ENCODE data around the gene GRM7.

GRM7 gene

DNA sequence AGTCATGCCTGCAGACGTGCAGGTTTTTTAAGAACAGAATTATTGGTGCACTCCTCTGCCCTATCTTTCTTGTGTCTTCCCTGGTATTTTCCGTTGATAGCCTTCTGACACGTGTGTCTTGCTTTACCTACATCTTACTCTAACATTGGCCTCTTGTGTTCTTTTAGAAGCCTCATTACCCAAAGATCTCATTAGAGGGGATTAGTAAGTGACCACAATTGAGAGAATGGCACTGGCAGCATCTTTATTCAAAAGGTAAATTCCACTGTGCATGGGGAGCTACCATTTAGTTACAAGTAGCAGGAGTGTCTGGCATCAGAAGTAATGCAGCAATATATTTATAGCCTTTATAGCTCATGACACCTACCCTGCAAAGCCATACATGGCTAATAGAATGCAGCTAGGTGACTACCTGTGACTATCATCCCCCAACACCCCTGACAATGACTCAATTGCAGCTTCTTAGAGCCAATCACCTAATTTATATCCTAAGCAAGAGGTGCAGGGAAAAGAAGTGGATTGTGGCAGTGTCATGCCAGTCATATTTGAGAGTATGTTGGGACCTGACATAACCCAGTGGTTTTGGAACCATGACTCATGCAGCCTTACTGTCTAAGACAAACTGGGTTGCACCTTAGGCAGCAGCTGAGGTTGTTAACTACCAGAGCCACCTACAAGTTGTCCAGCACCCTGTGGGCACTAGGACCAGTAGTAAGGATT is 164.8 kb downstream of the GRM7 start:
- Mint-ChIP-seq H3K27ac (no peak overlapping the region), H3K4me1 (ENCODE audit: low read depth) (no peaks in the 10 kb centered on the region), H3K27me3 (no peaks in the 10 kb centered on the region), H3K9me3 (peaks cover 11% of the 10 kb centered on the region), H3K36me3 (ENCODE audit: low read depth) (no peaks in the 10 kb centered on the region), H3K4me3 (no peak overlapping the region)

GRCh38 chr3:7029562-7029961 is 168.6 kb downstream of the GRM7 start:
- no peaks in the 10 kb centered on the region for H3K27me3 Mint-ChIP-seq
- H3K9me3 Mint-ChIP-seq, result peaks cover 18% of the 10 kb centered on the region
- H3K27ac Mint-ChIP-seq, result no peak overlapping the region
- H3K36me3 Mint-ChIP-seq (ENCODE audit: low read depth), result no peaks in the 10 kb centered on the region
- no peaks in the 10 kb centered on the region for H3K4me1 Mint-ChIP-seq (ENCODE audit: low read depth)
- no peak overlapping the region for H3K4me3 Mint-ChIP-seq

DNA sequence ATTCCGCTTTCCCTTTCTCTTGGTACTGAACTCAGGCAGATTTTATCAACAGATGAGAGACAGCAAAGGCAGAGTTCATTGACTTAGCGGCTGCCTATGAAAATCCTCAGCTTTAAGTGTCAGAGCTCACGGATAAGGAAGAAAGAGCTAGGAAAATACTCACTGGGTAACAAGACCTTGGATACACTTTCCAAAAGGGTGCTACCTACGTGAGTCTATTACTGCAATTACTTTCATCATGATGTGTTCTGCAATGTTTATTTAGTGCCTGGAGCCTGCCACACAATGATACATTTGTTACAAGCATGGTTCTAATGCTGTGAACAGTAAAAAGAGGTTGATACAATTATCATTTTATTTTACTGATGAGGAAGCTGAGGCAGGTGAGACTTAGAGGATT is 177.5 kb downstream of the GRM7 start:
- H3K4me1 Mint-ChIP-seq (ENCODE audit: low read depth), result no peaks in the 10 kb centered on the region
- H3K4me3 Mint-ChIP-seq, result no peak overlapping the region
- H3K36me3 Mint-ChIP-seq (ENCODE audit: low read depth), result no peaks in the 10 kb centered on the region
- H3K27me3 Mint-ChIP-seq, result no peaks in the 10 kb centered on the region
- peaks cover 7% of the 10 kb centered on the region for H3K9me3 Mint-ChIP-seq
- H3K27ac Mint-ChIP-seq, result no peak overlapping the region

DNA sequence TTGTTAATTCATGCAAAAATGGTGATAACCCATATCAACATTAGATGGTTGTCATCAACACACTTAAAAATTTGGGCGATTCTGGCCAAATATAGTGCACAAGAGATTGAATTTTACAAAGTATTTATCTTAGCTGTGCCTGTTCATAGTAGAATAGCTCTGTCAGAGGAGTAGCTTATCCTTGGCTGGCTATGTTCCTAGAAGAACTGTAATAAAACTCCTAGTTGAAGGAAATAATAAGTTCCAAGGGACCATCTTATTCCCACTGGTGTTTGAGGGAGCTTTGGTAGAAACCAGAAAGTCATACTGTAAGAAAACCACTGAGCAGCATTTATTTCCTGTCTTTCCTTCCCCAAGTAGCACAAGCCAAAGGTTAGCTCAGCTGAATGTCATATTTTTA is 201.8 kb downstream of the GRM7 start:
- no peaks in the 10 kb centered on the region for H3K4me1 Mint-ChIP-seq (ENCODE audit: low read depth)
- H3K27ac Mint-ChIP-seq, result no peak overlapping the region
- H3K4me3 Mint-ChIP-seq, result no peak overlapping the region
- H3K27me3 Mint-ChIP-seq, result no peaks in the 10 kb centered on the region
- H3K36me3 Mint-ChIP-seq (ENCODE audit: low read depth), result no peaks in the 10 kb centered on the region
- H3K9me3 Mint-ChIP-seq, result peaks cover 18% of the 10 kb centered on the region

- Mint-ChIP-seq H3K27me3 (no peaks in the 10 kb centered on the region), H3K4me1 (ENCODE audit: low read depth) (no peaks in the 10 kb centered on the region), H3K36me3 (ENCODE audit: low read depth) (no peaks in the 10 kb centered on the region), H3K27ac (no peak overlapping the region), H3K9me3 (peaks cover 9% of the 10 kb centered on the region), H3K4me3 (no peak overlapping the region)
These were observed 209.5 kb downstream of the GRM7 start for GRCh38 chr3:7070461-7070860.

DNA sequence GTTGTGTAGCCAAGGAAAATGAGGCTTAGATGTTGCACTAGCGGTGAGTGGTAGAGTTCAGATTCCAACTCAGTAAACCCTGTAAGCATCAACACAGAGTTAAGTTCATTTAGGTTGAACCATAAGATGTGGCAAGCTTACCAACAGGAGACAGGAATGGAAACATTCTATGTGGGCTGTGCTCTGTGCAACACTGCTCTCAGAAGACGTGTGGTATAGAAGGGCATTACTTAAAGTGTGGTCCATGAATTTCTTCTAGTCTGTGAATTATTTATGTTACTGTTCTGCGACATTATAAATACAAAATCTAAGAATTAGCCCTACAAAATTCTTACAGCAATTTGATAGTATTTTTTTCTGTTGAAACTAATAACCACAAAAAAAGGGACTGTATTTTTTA is 213.3 kb downstream of the GRM7 start:
- no peaks in the 10 kb centered on the region for H3K27me3 Mint-ChIP-seq
- H3K4me1 Mint-ChIP-seq (ENCODE audit: low read depth), result no peaks in the 10 kb centered on the region
- H3K27ac Mint-ChIP-seq, result no peak overlapping the region
- no peaks in the 10 kb centered on the region for H3K36me3 Mint-ChIP-seq (ENCODE audit: low read depth)
- peaks cover 5% of the 10 kb centered on the region for H3K9me3 Mint-ChIP-seq
- H3K4me3 Mint-ChIP-seq, result no peak overlapping the region

DNA sequence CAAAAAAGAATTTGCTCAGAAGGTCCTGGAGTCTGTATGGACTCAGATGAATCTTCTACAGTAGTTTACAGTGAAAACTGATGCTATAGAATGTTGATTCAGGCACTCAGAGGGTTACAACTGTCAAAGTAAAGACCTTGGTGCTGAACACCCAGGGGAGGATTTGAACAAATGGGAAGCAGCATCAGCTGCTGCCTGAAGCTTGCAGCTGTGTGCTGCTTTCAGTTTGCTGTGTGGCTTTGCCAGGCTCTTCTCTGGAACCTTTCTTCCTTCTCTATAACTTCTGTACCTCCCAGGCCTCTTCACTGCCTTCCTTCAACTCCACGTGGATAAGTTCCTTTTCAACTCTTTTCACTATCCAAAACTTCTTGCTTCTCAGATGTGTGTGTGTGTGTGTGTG is 214.2 kb downstream of the GRM7 start:
- H3K4me3 Mint-ChIP-seq, result no peak overlapping the region
- H3K4me1 Mint-ChIP-seq (ENCODE audit: low read depth), result no peaks in the 10 kb centered on the region
- H3K36me3 Mint-ChIP-seq (ENCODE audit: low read depth), result no peaks in the 10 kb centered on the region
- H3K27ac Mint-ChIP-seq, result no peak overlapping the region
- peaks cover 5% of the 10 kb centered on the region for H3K9me3 Mint-ChIP-seq
- H3K27me3 Mint-ChIP-seq, result no peaks in the 10 kb centered on the region

GRCh38 chr3:7075901-7076300 is 215.0 kb downstream of the GRM7 start:
- no peak overlapping the region for H3K27ac Mint-ChIP-seq
- no peaks in the 10 kb centered on the region for H3K27me3 Mint-ChIP-seq
- no peaks in the 10 kb centered on the region for H3K36me3 Mint-ChIP-seq (ENCODE audit: low read depth)
- peaks cover 5% of the 10 kb centered on the region for H3K9me3 Mint-ChIP-seq
- H3K4me3 Mint-ChIP-seq, result no peak overlapping the region
- H3K4me1 Mint-ChIP-seq (ENCODE audit: low read depth), result no peaks in the 10 kb centered on the region

- no peaks in the 10 kb centered on the region for H3K4me1 Mint-ChIP-seq (ENCODE audit: low read depth)
- no peaks in the 10 kb centered on the region for H3K27me3 Mint-ChIP-seq
- H3K36me3 Mint-ChIP-seq (ENCODE audit: low read depth), result no peaks in the 10 kb centered on the region
- no peak overlapping the region for H3K4me3 Mint-ChIP-seq
- H3K27ac Mint-ChIP-seq, result no peak overlapping the region
- peaks cover 5% of the 10 kb centered on the region for H3K9me3 Mint-ChIP-seq
These were observed 221.3 kb downstream of the GRM7 start for GRCh38 chr3:7082244-7082643.

GRCh38 chr3:7086417-7086816 is 225.5 kb downstream of the GRM7 start:
- Mint-ChIP-seq H3K27me3 (no peaks in the 10 kb centered on the region), H3K9me3 (peaks cover 5% of the 10 kb centered on the region), H3K4me1 (ENCODE audit: low read depth) (no peaks in the 10 kb centered on the region), H3K27ac (no peak overlapping the region), H3K36me3 (ENCODE audit: low read depth) (no peaks in the 10 kb centered on the region), H3K4me3 (no peak overlapping the region)

- Mint-ChIP-seq H3K27me3 (no peaks in the 10 kb centered on the region), H3K4me3 (no peak overlapping the region), H3K9me3 (no peaks in the 10 kb centered on the region), H3K4me1 (ENCODE audit: low read depth) (no peaks in the 10 kb centered on the region), H3K27ac (no peak overlapping the region), H3K36me3 (ENCODE audit: low read depth) (no peaks in the 10 kb centered on the region)
These were observed 234.2 kb downstream of the GRM7 start for GRCh38 chr3:7095116-7095515.

GRCh38 chr3:7100136-7100535 is 239.2 kb downstream of the GRM7 start:
- no peaks in the 10 kb centered on the region for H3K27me3 Mint-ChIP-seq
- no peak overlapping the region for H3K27ac Mint-ChIP-seq
- H3K9me3 Mint-ChIP-seq, result peaks cover 12% of the 10 kb centered on the region
- no peak overlapping the region for H3K4me3 Mint-ChIP-seq
- no peaks in the 10 kb centered on the region for H3K36me3 Mint-ChIP-seq (ENCODE audit: low read depth)
- H3K4me1 Mint-ChIP-seq (ENCODE audit: low read depth), result no peaks in the 10 kb centered on the region

- Mint-ChIP-seq H3K36me3 (ENCODE audit: low read depth) (no peaks in the 10 kb centered on the region), H3K27ac (no peak overlapping the region), H3K9me3 (peaks cover 12% of the 10 kb centered on the region), H3K27me3 (no peaks in the 10 kb centered on the region), H3K4me1 (ENCODE audit: low read depth) (no peaks in the 10 kb centered on the region), H3K4me3 (no peak overlapping the region)
These were observed 245.7 kb downstream of the GRM7 start for GRCh38 chr3:7106635-7107034.

DNA sequence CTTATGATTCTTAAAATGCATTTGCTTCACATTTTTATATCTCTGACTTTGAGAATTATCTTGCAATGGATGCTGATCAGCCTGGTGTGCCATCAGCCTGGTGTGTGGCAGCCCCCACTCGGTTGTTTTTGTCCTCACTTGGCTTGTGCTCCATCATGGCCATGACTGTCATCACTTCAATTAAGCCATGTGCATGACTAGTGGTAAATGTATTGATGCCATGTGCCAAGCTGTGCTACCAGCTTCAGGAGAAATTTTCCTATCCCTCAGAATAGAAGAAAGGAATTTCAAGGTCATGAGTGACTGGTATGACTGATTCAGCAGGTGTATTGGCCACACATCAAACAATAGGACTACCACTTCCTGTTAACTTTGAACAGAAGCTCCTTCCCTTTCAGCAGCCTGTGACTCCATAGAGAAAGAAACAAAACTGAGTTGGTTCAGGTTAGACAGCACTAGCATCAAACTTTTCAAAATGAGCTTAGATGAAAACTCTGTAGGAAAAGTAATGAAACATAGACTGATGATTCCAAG is 251.7 kb downstream of the GRM7 start:
- no peak overlapping the region for H3K27ac Mint-ChIP-seq

DNA sequence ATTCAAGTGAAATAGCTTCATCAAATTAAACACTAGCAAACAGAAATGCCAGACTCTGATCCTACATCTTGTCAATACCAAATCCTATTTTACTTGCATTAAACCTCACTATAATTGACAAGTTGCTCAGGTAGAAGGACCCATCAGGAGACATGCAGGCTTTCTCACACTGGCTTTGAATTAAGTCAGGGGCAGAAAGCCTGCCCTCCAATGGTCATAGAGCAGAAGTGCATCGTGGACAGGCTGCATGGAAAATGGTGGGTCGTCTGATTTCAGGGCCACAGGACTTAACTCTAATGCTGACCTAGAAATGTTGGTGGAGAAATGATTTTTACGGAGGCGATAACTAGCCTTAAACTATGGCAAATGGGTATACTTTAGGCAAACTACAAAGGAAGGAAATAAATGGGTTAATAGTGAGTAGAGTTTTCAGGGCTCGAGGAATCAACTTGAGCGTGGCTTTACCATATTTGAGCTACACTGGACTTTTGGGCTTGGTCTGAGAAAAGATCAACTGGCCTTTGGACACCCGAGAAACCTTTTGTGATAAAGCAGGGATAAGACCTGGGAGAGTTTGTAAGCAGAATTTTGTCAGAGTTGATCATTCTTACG is 283.9 kb downstream of the GRM7 start:
- Mint-ChIP-seq H3K9me3 (no peaks in the 10 kb centered on the region), H3K36me3 (ENCODE audit: low read depth) (no peaks in the 10 kb centered on the region), H3K4me3 (no peak overlapping the region), H3K27ac (no peak overlapping the region), H3K27me3 (no peaks in the 10 kb centered on the region), H3K4me1 (ENCODE audit: low read depth) (no peaks in the 10 kb centered on the region)

More for the DNA sequence above, 251.7 kb downstream of the GRM7 start:
- no peaks in the 10 kb centered on the region for H3K27me3 Mint-ChIP-seq
- H3K9me3 Mint-ChIP-seq, result peaks cover 3% of the 10 kb centered on the region
- no peaks in the 10 kb centered on the region for H3K4me1 Mint-ChIP-seq (ENCODE audit: low read depth)
- no peaks in the 10 kb centered on the region for H3K36me3 Mint-ChIP-seq (ENCODE audit: low read depth)
- H3K4me3 Mint-ChIP-seq, result no peak overlapping the region

DNA sequence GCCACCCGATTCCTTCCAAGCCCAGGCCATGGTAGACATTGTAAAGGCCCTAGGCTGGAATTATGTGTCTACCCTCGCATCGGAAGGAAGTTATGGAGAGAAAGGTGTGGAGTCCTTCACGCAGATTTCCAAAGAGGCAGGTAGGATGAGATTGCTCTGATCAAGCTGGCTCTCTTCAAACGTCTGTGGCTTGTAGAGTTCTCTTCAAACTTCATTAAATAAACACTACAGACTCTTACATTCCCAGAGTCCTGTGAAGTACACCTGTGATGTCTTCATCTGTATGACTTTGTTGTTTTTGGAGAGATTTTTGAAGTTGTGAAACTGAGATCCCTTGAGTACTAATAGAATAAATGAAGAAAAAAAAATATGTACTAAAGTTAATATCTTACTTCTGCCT is 285.6 kb downstream of the GRM7 start:
- Mint-ChIP-seq H3K4me3 (no peak overlapping the region), H3K27me3 (no peaks in the 10 kb centered on the region), H3K9me3 (no peaks in the 10 kb centered on the region), H3K27ac (no peak overlapping the region), H3K4me1 (ENCODE audit: low read depth) (no peaks in the 10 kb centered on the region), H3K36me3 (ENCODE audit: low read depth) (no peaks in the 10 kb centered on the region)
